HepG2 (cell line): ENCODE measurements around the gene HSD3B7.

Source experiments
- HMGXB4 ChIP-seq, 2 experiments: sonication (generic) in 1 of 2; formaldehyde crosslinking in 1 of 2; IDR thresholded peaks; 2 replicates each; pipeline versions ENCODE4 v1.4.0 to v1.6.1; 2018 to 2020; ENCODE audit warnings: missing genetic modification reagents in 2 of 2, borderline replicate concordance in 1 of 2, low read depth in 1 of 2, mild to moderate bottlenecking in 1 of 2, missing biosample characterization in 1 of 2
- PBX3 ChIP-seq: sonication (generic); formaldehyde crosslinking; IDR thresholded peaks from 2 replicates; pipeline ENCODE4 v1.8.1; 2023; ENCODE audit warnings: missing genetic modification reagents, inconsistent platforms, borderline replicate concordance
- PCBP1 ChIP-seq: fragments of 200-400 bp; formaldehyde crosslinking; IDR thresholded peaks from 2 replicates; pipeline ENCODE4 v1.6.1; 2017; ENCODE audit warnings: mild to moderate bottlenecking, low read depth, low read length, borderline replicate concordance
- RAD21 ChIP-seq: fragments of 450-650 bp; formaldehyde crosslinking; IDR thresholded peaks from 2 replicates; pipeline ENCODE4 v1.5.0; 2020; ENCODE audit warnings: mild to moderate bottlenecking
- SMAD3 ChIP-seq: sonication (generic); formaldehyde crosslinking; IDR thresholded peaks from 2 replicates; pipeline ENCODE4 v1.4.0; 2020; ENCODE audit warnings: missing genetic modification reagents
- ZNF44 ChIP-seq: sonication (generic); formaldehyde crosslinking; IDR thresholded peaks from 2 replicates; pipeline ENCODE4 v1.5.1; 2020; ENCODE audit warnings: mild to moderate bottlenecking, missing genetic modification reagents

GRCh38 chr16:30969246-30969842, 15.7 kb upstream of the HSD3B7 start:
- TF ChIP-seq ZNF44 (CRISPR knock-in tag) (no peak), PCBP1 (no peak), SMAD3 (CRISPR knock-in tag) (no peak), RAD21 (CRISPR knock-in tag) (no peak), PBX3 (CRISPR knock-in tag) (no peak), HMGXB4 (CRISPR knock-in tag; IDR thresholded peaks at IDR 0.05; ENCODE audit: borderline replicate concordance in 1 of 2, low read depth in 1 of 2) (no peak)
